GM13976 (cell line): ENCODE results near the gene RAD54L2.

Experiments
- DNase-seq: peaks from one replicate; pipeline ENCODE4 v3.0.0; 2012; ENCODE audit warnings: low spot score
- CTCF ChIP-seq: IDR thresholded peaks from 2 replicates; pipeline ENCODE4 v1.5.1; 2012; ENCODE audit warnings: borderline replicate concordance, mild to moderate bottlenecking; ENCODE audit not compliant: insufficient read depth; ENCODE audit errors: extremely low read depth, missing control alignments, control extremely low read depth
- in situ Hi-C: fragments of 300-500 bp; cut with MboI; formaldehyde crosslinking; loops from one replicate; pipeline ENCODE4 v1.12.0; 2022; ENCODE audit warnings: low sequenced_read_pairs, mixed read lengths, inconsistent platforms; ENCODE audit not compliant: unreplicated experiment

The RAD54L2 gene

DNA sequence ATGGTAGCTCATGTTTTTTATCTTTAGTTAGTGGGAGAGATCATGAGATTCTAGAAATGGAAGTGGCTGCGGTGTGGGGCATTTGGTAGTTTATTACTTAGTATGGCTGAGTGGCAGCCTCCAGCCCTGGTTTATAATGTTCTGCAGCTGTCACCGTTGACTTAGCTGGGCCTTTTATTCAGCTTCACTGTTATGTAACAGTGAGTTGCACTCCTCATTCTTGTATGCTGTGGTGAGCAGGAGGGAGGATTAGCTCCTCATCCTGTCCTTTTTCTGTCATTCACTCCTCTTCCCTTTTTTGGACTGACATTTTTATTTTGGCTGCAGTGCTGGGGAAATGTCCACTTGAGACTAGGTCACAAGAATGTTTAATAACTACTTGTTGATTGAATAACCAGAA lies 29.5 kb downstream of the RAD54L2 start:
- in situ Hi-C loops, result no loop called here
- TF ChIP-seq CTCF, result no peak
- DNase-seq, result no peak

- in situ Hi-C loops, result no loop called here
- no peak for DNase-seq
- TF ChIP-seq CTCF, result no peak
Observed at GRCh38 chr3:51568996-51569395, 30.5 kb downstream of the RAD54L2 start.

DNA sequence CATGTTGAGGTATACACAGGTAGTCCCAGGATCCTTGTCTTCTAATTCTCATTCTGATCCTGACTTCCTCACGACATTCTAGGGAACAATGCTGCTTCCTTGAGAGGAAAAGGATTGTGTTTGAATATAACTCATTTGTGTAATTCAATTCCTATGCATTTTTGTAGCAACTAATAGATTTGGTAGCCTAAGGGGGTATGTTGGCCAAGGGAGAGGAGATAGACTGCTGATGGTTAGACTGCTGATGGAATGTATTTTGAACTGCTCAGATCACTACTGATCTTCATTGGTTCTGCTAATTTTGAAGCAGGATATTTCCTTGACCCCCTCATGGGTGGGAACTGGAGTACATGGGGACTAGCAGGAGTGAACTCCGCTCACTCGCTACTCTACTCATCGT lies 39.7 kb downstream of the RAD54L2 start:
- in situ Hi-C loops, result no loop called here
- no peak for TF ChIP-seq CTCF
- no peak for DNase-seq

DNA sequence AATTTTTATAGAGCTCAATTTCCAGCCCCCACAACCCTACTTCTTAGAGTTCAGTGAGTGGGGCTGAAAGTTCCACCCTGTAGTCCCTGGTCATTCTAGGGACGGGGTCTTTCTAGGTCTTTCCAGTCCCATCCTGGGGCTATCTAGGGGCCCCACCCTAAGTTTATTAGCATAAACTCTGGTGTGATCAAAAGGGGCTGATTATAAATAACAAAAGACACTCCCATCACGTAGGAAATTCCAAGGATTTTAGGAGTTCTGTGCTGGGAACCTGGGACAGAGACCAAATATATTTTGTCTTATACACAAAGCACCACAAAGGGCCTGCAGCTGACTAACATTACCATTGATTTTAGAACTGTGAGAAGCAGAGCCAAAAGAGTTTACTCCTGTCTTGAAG lies 41.9 kb downstream of the RAD54L2 start:
- TF ChIP-seq CTCF, result no peak
- in situ Hi-C loops, result no loop called here
- no peak for DNase-seq

- DNase-seq, result no peak
- TF ChIP-seq CTCF, result no peak
- in situ Hi-C loops, result no loop called here
Observed at GRCh38 chr3:51581524-51581923, 43.0 kb downstream of the RAD54L2 start.

- in situ Hi-C loops, result no loop called here
Observed at GRCh38 chr3:51585197-51585596, 46.7 kb downstream of the RAD54L2 start.

More at GRCh38 chr3:51585197-51585596, 46.7 kb downstream of the RAD54L2 start:
- TF ChIP-seq CTCF, result no peak
- DNase-seq, result no peak
